Retinal pigment epithelial cell (primary cell): Measurements from ENCODE around the gene STK32A.
A peak's percentile ranks its signal among the peaks of the same experiment; 100 is the strongest.

Experiments
- DNase-seq: peaks from one replicate; pipeline ENCODE4 v3.0.0-alpha.2; 2010; ENCODE audit warnings: low read depth
- H3K4me3 ChIP-seq: 2 replicates; pipeline ENCODE4 v1.5.1; 2011; ENCODE audit warnings: mild to moderate bottlenecking, low read length, control low read depth, moderate library complexity
- CTCF ChIP-seq: conservative IDR thresholded peaks from 2 replicates; pipeline ENCODE4 v1.5.1; 2011; ENCODE audit warnings: low read depth, low read length, control low read depth, inconsistent platforms

STK32A gene

GRCh38 chr5:147397616-147398015 is 162.8 kb downstream of the STK32A start:
- no peak for DNase-seq
- H3K4me3 ChIP-seq, result no peak overlapping the region
- peak; percentile 23 for TF ChIP-seq CTCF

GRCh38 chr5:147398860-147399259 is 164.0 kb downstream of the STK32A start:
- H3K4me3 ChIP-seq, result no peak overlapping the region
- TF ChIP-seq CTCF, result no peak
- no peak for DNase-seq

GRCh38 chr5:147400126-147400809 is 165.4 kb downstream of the STK32A start:
- DNase-seq, result no peak
- H3K4me3 ChIP-seq, result no peak overlapping the region
- no peak for TF ChIP-seq CTCF

- DNase-seq, result no peak
- TF ChIP-seq CTCF, result no peak
- H3K4me3 ChIP-seq, result no peak overlapping the region
Measured at GRCh38 chr5:147400881-147401280, 166.1 kb downstream of the STK32A start.

- TF ChIP-seq CTCF, result no peak
- DNase-seq, result peak; percentile 95
- H3K4me3 ChIP-seq, result no peak overlapping the region
Measured at GRCh38 chr5:147403651-147404640, 169.1 kb downstream of the STK32A start.

GRCh38 chr5:147404706-147405105 is 169.9 kb downstream of the STK32A start:
- H3K4me3 ChIP-seq, result no peak overlapping the region
- TF ChIP-seq CTCF, result no peak
- DNase-seq, result no peak
